HCT116 (cell line): ENCODE measurements around the gene SDF2L1. TPM values are rescaled to one million over a fixed set of nuclear protein-coding genes. Genes with fewer than 3 reads are reported as not detected.

Experiments used
- ATAC-seq: fragments of 200-7000 bp; cut with Tn5 transposase; 2 replicates; pipeline ENCODE4 v1.9.1; 2020; ENCODE audit warnings: mild to moderate bottlenecking, moderate library complexity
- BruUV-seq: library from RNA; stranded (reverse); fragments of 400-500 nt; replicated peaks from 2 replicates; lab custom pipeline; 2021; lab: Mats Ljungman, UMichigan
- CTCF ChIA-PET: fragments of 300-600 bp; sonication (Branson Sonifier 250); formaldehyde crosslinking; loops from one replicate; lab custom pipeline; 2021; ENCODE audit warnings: antibody characterized with exemption; lab: Charles Lee
- POLR2A ChIA-PET: fragments of 300-600, 350-600 bp; sonication (Branson Sonifier 250); formaldehyde crosslinking; loops from one replicate; lab custom pipeline; 2021; ENCODE audit warnings: antibody characterized with exemption; lab: Charles Lee
- RAD21 ChIA-PET, 2 experiments: fragments of 300-600 bp; sonication (Branson Sonifier 250); formaldehyde crosslinking; loops; one replicate each; lab custom pipeline; 2023; ENCODE audit warnings: low total read pairs in 2 of 2; ENCODE audit not compliant: uncharacterized antibody in 2 of 2, unreplicated experiment in 2 of 2, low non-redundant PET in 1 of 2; lab: Charles Lee
- DNase-seq: peaks from one replicate; pipeline ENCODE4 v3.0.0-alpha.2; 2010; ENCODE audit warnings: low read depth, low spot score
- H2AFZ ChIP-seq: fragments of 200-600 bp; shearing (Covaris generic), sonication (generic); 2 replicates; pipeline ENCODE4 v1.6.1; 2017; ENCODE audit warnings: low read depth, mixed run types, mixed read lengths, antibody characterized with exemption, low read length; ENCODE audit not compliant: poor library complexity, severe bottlenecking
- H3K27ac ChIP-seq: 2 replicates; pipeline ENCODE4 v1.5.1; 2012; ENCODE audit warnings: low read depth, low read length
- H3K27me3 ChIP-seq: fragments of 200-600 bp; sonication (generic); 2 replicates; pipeline ENCODE4 v1.6.1; 2016; ENCODE audit warnings: mixed run types, low read length, mixed read lengths; ENCODE audit not compliant: insufficient read depth
- H3K36me3 ChIP-seq, 2 experiments: fragments of 200-500 bp in 1 of 2; fragments of 200-600 bp in 1 of 2; sonication (Bioruptor generic) in 1 of 2; sonication (generic) in 1 of 2; 2 replicates each; pipeline versions ENCODE4 v1.5.1 to v1.6.1; 2014 to 2016; ENCODE audit warnings: low read length in 2 of 2, inconsistent platforms in 1 of 2, mixed read lengths in 1 of 2, mixed run types in 1 of 2; ENCODE audit not compliant: insufficient read depth in 2 of 2, control insufficient read depth in 1 of 2
- H3K4me1 ChIP-seq, 2 experiments: fragments of 200-600 bp in 1 of 2; sonication (generic) in 1 of 2; 2 replicates each; pipeline versions ENCODE4 v1.5.1 to v1.6.1; 2012 to 2017; ENCODE audit warnings: low read length in 2 of 2, inconsistent platforms in 1 of 2, mild to moderate bottlenecking in 1 of 2, mixed read lengths in 1 of 2, mixed run types in 1 of 2, moderate library complexity in 1 of 2; ENCODE audit not compliant: insufficient read depth in 2 of 2, control insufficient read depth in 1 of 2
- H3K4me2 ChIP-seq: fragments of 200-600 bp; sonication (generic); 2 replicates; pipeline ENCODE4 v1.6.1; 2017; ENCODE audit warnings: mixed run types, low read length, mixed read lengths
- H3K4me3 ChIP-seq, 2 experiments: fragments of 200-600 bp in 1 of 2; sonication (generic) in 1 of 2; replicated peaks in 1 of 2; 2 replicates each; pipeline ENCODE4 v1.5.1; 2011 to 2016; ENCODE audit warnings: low read length in 2 of 2, control low read depth in 1 of 2, low read depth in 1 of 2, mild to moderate bottlenecking in 1 of 2, mixed read lengths in 1 of 2, mixed run types in 1 of 2
- H3K79me2 ChIP-seq: fragments of 200-600 bp; sonication (generic); 2 replicates; pipeline ENCODE4 v1.6.1; 2017; ENCODE audit warnings: mild to moderate bottlenecking, mixed run types, low read length, moderate library complexity, mixed read lengths; ENCODE audit not compliant: insufficient read depth
- H3K9ac ChIP-seq: fragments of 200-600 bp; sonication (generic); 2 replicates; pipeline ENCODE4 v1.6.1; 2016; ENCODE audit warnings: low read length, mixed read lengths
- H3K9me2 ChIP-seq: fragments of 200-600 bp; sonication (generic), shearing (Covaris generic); 2 replicates; pipeline ENCODE4 v1.6.1; 2017; ENCODE audit warnings: mixed run types, mild to moderate bottlenecking, moderate library complexity; ENCODE audit not compliant: insufficient read depth
- H3K9me3 ChIP-seq, 2 experiments: fragments of 200-500 bp in 1 of 2; fragments of 200-600 bp in 1 of 2; sonication (Bioruptor generic) in 1 of 2; sonication (generic) in 1 of 2; 2 replicates each; pipeline ENCODE4 v1.6.1; 2014 to 2017; ENCODE audit warnings: low read length in 2 of 2, mixed read lengths in 2 of 2, inconsistent platforms in 1 of 2, low read depth in 1 of 2, mild to moderate bottlenecking in 1 of 2, mixed run types in 1 of 2, moderate library complexity in 1 of 2; ENCODE audit not compliant: control insufficient read depth in 1 of 2, insufficient read depth in 1 of 2
- H4K20me1 ChIP-seq: fragments of 200-600 bp; sonication (generic), shearing (Covaris generic); 2 replicates; pipeline ENCODE4 v1.6.1; 2017; ENCODE audit warnings: mixed run types, mild to moderate bottlenecking, moderate library complexity; ENCODE audit not compliant: insufficient read depth
- ATF3 ChIP-seq: IDR thresholded peaks from 2 replicates; pipeline ENCODE4 v1.6.1; 2012
- CEBPB ChIP-seq: IDR thresholded peaks from 2 replicates; pipeline ENCODE4 v1.6.1; 2012; ENCODE audit warnings: low read depth
- CTCF ChIP-seq, 3 experiments: fragments of 200-600 bp in 1 of 3; sonication (generic) in 1 of 3; IDR thresholded peaks in 2 of 3; conservative IDR thresholded peaks in 1 of 3; 2 replicates each; pipeline ENCODE4 v1.5.1; 2012 to 2017; ENCODE audit warnings: low read depth in 2 of 3, low read length in 2 of 3, antibody characterized with exemption in 1 of 3, borderline replicate concordance in 1 of 3, control low read depth in 1 of 3, mild to moderate bottlenecking in 1 of 3, mixed read lengths in 1 of 3, mixed run types in 1 of 3, moderate library complexity in 1 of 3; ENCODE audit not compliant: insufficient read depth in 1 of 3
- EGR1 ChIP-seq: IDR thresholded peaks from 2 replicates; pipeline ENCODE4 v1.6.1; 2012; ENCODE audit warnings: low read depth
- ELF1 ChIP-seq: IDR thresholded peaks from 2 replicates; pipeline ENCODE4 v1.6.1; 2012; ENCODE audit warnings: low read depth, borderline replicate concordance
- EZH2phosphoT487 ChIP-seq: fragments of 200-600 bp; IDR thresholded peaks from 2 replicates; pipeline ENCODE4 v1.6.1; 2018; ENCODE audit warnings: antibody characterized with exemption, borderline replicate concordance
- FOSL1 ChIP-seq: IDR thresholded peaks from 2 replicates; pipeline ENCODE4 v1.6.1; 2012; ENCODE audit warnings: low read depth
- JUND ChIP-seq: IDR thresholded peaks from 2 replicates; pipeline ENCODE4 v1.6.1; 2012
- POLR2A ChIP-seq: IDR thresholded peaks from 2 replicates; pipeline ENCODE4 v1.7.0; 2011; ENCODE audit warnings: borderline replicate concordance; ENCODE audit not compliant: insufficient read depth, insufficient read length; ENCODE audit errors: extremely low read depth
- SIN3A ChIP-seq: IDR thresholded peaks from 2 replicates; pipeline ENCODE4 v1.6.1; 2012; ENCODE audit warnings: low read depth
- SRF ChIP-seq: IDR thresholded peaks from 2 replicates; pipeline ENCODE4 v1.6.1; 2012; ENCODE audit warnings: low read depth
- TCF7L2 ChIP-seq: IDR thresholded peaks from 2 replicates; pipeline ENCODE4 v1.7.0; 2011; ENCODE audit warnings: borderline replicate concordance, inconsistent platforms; ENCODE audit not compliant: insufficient read depth, insufficient read length; ENCODE audit errors: extremely low read depth
- ZBTB33 ChIP-seq: IDR thresholded peaks from 2 replicates; pipeline ENCODE4 v1.6.1; 2011; ENCODE audit warnings: mild to moderate bottlenecking, low read length, moderate library complexity; ENCODE audit not compliant: insufficient replicate concordance; ENCODE audit errors: extremely low read depth
- ZNF274 ChIP-seq: fragments of 200-500 bp; sonication (Bioruptor generic); IDR thresholded peaks from 2 replicates; pipeline ENCODE4 v1.6.1; 2014; ENCODE audit warnings: mild to moderate bottlenecking, low read depth, low read length, inconsistent platforms
- intact Hi-C: fragments of 100-400 bp; cut with micrococcal nuclease; formaldehyde crosslinking; loops from 2 replicates; pipeline ENCODE4 v1.10.0; 2022
- total RNA-seq: library from RNA; stranded (reverse); gene quantifications from one replicate; pipeline ENCODE4 v1.2.1, GENCODE V29; 2021; ENCODE audit not compliant: unreplicated experiment

Gene SDF2L1
- total RNA-seq, 1 experiment from 2014 or later, result 86.2 TPM

GRCh38 chr22:21605887-21606564, 36.1 kb upstream of the SDF2L1 start:
- Histone ChIP-seq H3K27me3 (no peaks in the 10 kb centered on the region), H3K27ac (0 out of 2 replicates have a peak overlapping the region, but pooled peaks have one; percentile 15), H3K9me2 (no peaks in the 10 kb centered on the region), H3K9me3 (no peaks in the 10 kb centered on the region), H3K4me1 (peaks cover 21 to 33% of the 10 kb centered on the region in 2 experiments), H3K9ac (no peak overlapping the region), H3K4me3 (no peak overlapping the region), H4K20me1 (peaks cover 12% of the 10 kb centered on the region; the same call in 1 of the 2 replicates), H3K4me2 (no peak overlapping the region), H3K36me3 (peaks cover 4 to 5% of the 10 kb centered on the region in 2 experiments; a peak in 3 of 4 replicates), H2AFZ (no peak overlapping the region), H3K79me2 (peaks cover 96% of the 10 kb centered on the region)
- CTCF ChIA-PET, result interaction anchor here (1.8 to 2.0 kb wide), 2 partner anchors 23 to 37 kb away, joined by 4 to 7 read pairs; no protein-coding TSS in a partner anchor
- intact Hi-C loops, result no loop called here
- DNase-seq (no peak), ATAC-seq (no peak)
- TF ChIP-seq POLR2A (no peak), ATF3 (no peak), CEBPB (no peak), TCF7L2 (no peak), ZBTB33 (no peak), CTCF (IDR thresholded peaks at IDR 0.05 in 2 of 3, conservative IDR thresholded peaks at IDR 0.05 in 1 of 3; ENCODE audit: borderline replicate concordance in 1 of 3, insufficient read depth in 1 of 3, low read depth in 2 of 3, low read length in 2 of 3) (no peak), SRF (no peak), SIN3A (no peak), ELF1 (no peak), JUND (no peak), EGR1 (no peak), EZH2phosphoT487 (no peak), ZNF274 (no peak), FOSL1 (no peak)
- RAD21 ChIA-PET, result no interaction called here
- BruUV-seq, result no TSS peak
- POLR2A ChIA-PET, result no interaction called here
